NCI-H2171 (cell line): ENCODE measurements around the gene SH2D2A.
A peak's percentile ranks its signal among the peaks of the same experiment; 100 is the strongest.
"Not testable (repeated sequence)": the region's sequence is repeated elsewhere in the genome, so short reads cannot be mapped to it uniquely, and the experiment has no call there.

Source experiments
- DNase-seq: peaks from one replicate; lab custom pipeline; 2025; lab: John Stamatoyannopoulos, UW

The SH2D2A gene

DNA sequence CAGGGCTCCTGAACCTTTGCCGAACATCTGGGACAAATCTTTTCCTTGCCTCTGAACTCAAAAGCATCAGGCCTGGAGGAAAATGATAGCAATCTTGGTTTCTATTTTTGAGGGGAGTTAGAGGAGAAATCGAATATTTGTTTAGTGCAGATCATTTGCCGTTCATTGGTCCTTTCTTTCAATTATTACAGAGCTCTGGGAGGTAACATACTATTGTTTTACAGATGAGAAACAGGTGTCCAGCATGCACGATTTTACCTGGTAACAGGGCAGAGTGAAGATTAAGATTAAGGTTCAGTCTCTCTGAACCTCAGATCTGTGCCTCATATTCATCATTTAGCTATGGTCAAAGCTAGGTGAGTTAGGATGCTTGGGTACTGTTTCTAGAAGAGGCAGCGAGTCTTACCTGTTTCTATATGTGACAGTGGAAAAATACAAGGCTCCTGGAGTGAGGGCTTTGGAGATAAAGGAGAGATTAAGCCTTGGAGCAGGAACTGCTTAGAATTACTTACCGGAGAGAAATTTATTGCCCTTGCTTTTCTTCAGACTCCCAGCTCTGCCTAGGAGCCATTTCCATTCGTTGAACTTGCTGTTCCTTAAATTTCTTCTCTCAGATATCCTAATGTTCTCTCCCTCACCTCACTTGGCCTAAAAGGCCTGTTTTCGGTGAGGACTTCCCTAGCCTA lies 47.9 kb downstream of the SH2D2A start:
- no peak for DNase-seq

DNA sequence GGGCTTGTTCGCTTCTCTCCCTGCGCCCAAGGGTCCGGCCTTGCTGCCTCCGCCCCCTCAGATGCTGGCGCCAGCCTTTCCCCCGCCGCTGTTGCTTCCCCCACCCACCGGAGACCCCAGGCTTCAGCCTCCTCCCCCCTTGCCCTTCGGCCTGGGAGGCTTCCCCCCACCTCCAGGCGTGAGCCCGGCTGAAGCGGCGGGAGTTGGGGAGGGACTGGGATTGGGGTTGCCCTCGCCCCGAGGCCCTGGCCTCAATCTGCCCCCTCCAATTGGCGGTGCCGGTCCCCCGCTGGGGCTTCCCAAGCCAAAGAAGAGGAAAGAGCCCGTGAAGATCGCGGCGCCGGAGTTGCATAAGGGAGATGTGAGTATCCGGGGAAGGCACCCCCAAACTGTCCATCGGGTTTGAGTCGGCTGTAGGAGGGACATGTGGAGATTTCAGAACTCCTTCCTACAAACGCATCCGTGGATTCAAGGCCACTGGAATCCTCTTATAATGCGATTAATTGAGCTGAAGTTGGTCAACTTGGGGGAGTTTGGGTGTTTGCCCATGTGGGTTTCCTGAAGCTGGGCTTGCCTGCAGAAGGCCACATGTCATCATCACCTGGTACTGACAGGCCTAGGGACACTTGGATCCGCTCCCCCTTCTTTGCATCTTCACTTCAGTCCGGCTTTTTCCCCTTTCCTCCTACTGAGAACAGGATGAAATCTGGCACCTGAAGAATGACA lies 48.6 kb downstream of the SH2D2A start:
- no peak for DNase-seq

DNA sequence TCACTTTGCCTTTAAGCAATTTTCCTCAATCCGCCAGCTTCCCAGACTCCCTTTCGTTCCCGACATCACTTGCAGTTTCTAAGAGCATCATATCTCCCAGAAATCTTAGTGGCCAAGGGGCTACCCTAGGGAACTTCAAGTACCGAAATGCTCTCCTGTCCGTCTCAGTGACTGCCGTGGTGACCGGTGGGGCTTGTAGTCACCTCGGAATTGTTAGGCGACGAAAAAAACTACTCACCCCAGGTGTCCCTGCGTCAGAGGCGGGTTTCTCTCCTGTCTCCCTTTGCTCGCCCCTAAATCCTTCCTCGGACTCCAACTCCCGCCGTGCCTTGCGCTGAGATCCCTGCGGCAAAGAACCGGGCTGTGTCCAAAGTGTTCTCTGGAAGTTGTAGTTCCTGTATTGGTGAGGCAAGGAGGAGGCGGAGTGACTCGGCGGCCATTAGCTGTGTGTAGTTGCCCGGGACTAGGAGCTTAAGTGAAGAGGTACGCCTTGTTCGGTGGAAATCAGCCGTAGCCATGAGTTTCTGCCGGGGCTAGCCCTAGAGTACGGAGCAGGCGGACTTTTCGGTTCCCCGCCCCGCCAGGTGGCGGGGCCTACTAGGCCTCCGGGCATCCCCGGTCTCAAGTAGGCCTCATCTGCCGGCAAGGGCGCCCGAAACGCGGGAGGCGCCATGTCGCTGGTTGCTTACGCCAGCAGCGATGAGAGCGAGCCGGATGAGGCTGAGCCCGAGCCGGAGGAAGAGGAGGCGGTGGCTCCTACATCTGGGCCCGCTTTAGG lies 49.4 kb downstream of the SH2D2A start, which contains the start of gene PRCC:
PRCC (plus strand) TSS at position 435 of the 778 bp plus-strand sequence; CDS start at position 672, 237 bp downstream.
- DNase-seq: peak; percentile 97

DNA sequence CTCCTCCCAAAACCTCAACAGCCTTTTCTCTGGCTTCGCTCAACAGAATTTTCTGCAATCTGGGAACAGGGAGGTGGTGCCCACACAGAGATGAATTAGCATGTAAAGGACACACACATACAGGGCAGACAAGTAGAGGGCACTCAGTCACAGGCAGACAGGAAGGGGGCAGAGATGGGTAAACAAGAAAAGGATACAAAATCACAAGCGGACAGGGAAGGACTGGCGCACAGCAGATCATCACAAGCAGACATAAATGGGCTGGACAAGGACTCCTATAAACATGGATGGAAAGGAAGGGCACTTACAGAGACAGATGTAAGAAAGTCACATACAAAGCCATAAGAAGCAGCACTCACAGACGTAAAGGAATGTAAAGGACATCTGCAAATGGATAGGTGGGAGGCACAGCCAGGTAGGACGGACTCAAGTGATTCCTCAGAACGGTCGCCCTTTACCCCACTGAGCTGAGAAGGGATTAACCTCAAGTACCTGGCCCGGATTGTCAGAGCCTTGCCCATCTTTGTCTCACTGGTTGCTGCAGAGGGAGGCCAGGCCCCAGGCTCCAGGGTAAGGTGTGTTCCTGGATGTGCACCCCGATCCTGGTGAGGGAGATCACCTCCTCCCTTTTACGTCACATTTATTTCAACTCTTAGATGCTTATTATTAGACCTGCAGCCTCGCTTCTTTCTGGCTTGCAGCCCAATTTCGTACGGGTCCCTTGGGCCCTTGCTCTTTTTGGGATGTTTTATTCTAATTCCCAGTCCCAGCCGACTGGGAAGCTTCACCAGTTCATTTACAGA lies 50.1 kb downstream of the SH2D2A start:
- no peak for DNase-seq

DNA sequence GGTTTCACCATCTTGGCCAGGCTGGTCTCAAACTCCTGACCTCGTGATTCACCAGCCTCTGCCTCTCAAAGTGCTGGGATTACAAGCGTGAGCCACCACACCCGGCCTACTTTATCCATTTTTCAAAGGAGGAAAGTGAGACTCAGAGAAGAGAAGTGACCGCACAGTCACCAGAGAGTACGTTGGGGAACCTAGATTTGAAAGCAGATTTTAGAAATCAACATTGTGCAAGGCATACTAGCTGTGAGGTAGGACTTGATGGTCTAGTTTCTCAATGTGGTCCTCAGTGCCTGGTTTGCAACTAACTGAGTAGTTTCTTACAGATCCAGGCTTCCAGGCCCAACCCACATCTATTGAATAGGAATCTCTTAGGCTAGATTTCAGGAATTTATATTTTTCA lies 51.0 kb downstream of the SH2D2A start:
- DNase-seq: no peak

DNA sequence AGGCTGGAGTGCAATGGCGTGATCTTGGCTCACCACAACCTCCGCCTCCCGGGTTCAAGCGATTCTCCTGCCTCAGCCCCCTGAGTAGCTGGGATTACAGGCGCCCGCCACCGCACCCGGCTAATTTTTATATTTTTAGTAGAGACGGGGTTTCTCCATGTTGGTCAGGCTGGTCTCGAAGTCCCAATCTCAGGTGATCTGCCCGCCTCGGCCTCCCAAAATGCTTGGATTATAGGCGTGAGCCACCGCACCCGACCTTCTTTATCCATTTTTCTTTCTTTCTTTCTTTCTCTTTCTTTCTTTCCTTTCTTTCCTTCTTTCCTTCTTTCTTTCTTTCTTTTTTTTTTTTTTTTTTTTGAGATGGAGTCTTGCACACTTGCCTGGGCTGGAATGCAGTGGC lies 51.5 kb downstream of the SH2D2A start:
- not testable (repeated sequence) for DNase-seq

DNA sequence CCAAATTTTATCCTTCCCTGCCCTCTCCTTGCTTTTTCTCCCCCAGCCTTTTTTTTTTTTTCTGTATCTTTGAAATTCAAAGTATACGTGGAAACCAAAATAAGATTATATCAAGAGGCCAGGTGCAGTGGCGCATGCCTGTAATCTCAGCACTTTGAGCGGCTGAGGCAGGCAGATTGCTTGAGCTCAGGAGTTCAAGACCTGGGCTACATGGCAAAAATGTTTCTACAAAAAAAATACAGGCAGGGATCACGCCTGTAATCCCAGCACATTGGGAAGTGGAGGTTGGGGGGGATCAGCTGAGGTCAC lies 55.9 kb downstream of the SH2D2A start:
- DNase-seq: no peak

DNA sequence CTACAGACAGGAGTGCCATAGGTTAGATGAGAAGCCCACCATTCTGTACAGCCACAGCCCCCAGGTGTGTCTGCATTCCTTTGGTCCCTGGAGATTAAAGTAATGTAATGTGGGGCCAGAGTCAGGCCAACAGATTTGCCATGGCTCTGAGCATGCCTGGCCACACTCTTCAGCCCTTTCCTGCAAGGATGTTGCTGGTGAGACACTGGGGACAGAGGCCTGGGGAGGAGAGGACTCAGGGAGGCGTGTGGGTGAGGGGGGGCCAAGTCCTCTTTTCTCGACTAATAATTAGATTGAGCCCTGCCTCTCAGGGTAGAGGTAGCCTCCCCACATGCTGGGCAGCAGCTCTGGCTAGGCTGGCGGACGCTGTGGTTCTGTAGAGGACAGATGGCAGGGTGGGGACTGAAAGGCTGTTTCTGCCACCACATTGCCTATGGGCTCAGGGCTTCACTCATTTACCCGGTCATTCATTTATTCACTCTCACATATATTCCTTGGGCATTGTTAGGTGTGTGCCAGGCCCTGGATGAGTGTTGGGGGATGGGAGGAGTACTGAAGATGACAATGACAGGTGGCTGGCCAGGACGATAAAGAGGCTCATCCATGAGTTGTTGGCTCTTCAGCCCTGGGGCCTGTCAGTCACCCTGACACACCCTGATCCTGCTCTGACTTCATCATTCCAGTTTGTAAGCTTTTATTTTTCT lies 56.4 kb downstream of the SH2D2A start:
- DNase-seq: no peak

DNA sequence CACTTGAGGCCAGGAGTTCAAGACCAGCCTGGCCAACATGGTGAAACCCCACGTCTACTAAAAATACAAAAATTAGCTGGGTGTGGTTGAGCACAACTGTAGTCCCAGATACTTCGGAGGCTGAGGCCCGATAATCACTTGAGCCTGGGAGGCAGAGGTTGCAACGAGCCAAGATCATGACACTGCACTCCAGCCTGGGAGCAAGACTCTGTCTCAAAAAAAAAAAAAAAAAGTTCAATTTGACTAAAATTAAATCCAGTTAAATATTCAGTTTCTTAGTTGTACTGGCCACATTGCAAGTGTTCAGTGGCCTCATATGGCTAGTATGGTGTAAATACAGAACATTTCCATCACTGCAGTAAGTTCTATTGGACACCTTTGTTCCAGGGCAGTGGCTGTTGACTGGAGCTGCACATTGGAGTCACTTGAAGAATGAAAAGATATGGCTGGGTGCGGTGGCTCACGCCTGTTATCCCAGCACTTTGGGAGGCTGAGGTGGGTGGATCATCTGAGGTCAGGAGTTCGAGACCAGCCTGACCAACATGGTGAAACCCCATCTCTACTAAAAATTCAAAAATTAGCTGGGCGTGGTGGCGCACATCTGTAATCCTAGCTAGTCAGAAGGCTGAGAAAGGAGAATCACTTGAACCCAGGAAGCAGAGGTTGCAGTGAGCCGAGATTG lies 58.9 kb downstream of the SH2D2A start:
- not testable (repeated sequence) for DNase-seq

DNA sequence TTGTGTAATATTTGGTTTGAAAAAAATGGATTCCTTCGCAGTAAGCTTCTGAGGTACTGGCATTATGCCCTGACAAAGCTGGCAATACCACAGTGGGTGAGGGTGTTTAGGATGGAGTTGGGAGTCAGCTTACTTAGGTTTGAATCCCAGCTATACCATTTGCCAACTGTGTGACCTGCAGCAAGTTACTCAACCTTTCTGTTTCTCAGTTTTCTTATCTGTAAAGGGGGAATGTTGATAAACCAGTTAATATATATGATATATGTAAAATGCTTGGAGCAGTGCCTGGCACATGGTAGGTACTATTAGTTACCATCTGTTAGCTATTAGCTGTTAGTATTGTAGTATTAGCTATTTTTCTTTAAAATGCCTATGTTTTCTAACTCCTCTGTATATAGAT lies 60.3 kb downstream of the SH2D2A start:
- no peak for DNase-seq
